ENCODE measurements around the gene CDC42EP1. TPM values are rescaled to one million over a fixed set of nuclear protein-coding genes. Genes with fewer than 3 reads are reported as not detected.

CDC42EP1 gene
- total and polyA plus RNA-seq, 2 donors (not counting 1 experiment from before 2014, with no cell fraction given): 0.22 TPM; not detected in 1

DNA sequence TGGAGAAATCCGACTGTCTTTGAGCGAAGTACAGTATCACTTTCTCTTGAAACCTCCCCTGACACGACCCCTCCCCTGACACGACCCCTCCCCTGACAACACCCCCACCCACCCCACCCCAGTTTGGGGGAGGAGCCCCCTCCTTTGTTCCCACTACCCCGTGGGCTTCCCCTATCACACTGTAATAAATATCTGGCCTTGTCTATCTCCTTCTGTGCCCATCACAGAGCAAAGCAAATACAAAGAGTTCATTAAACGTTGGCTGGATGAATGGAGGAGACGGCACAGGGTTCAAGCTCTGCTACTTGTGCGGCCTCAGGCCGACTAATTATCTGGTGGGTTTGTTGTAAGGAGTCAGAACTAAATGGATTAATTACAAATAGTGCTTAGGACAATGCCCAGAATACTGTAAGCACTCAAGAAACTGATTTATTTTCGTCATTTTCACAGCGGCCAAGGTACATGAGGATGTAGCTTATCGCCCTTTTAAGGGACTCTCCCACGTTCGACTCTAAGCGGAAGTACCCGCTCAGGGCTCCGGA lies 47.7 kb downstream of the CDC42EP1 start:
- ChIA-PET POLR2A (interaction anchor here (0.5 to 4.5 kb wide), 23 partner anchors 10 to 1249 kb away, joined by 3 to 43 read pairs (median 6); partner anchors contain the start of genes GCAT, LGALS1, MICALL1 and NOL12), CTCF (interaction anchor here (0.7 to 30.7 kb wide), 19 partner anchors 9 to 1712 kb away, joined by 3 to 620 read pairs (median 13); partner anchors contain the start of genes LGALS1, MFNG, NOL12 and PDXP)
- DNase-seq: no peak
- no peak for ATAC-seq (ENCODE audit: low read depth)
- peak overlapping the region; percentile 98 for H3K27ac Mint-ChIP-seq
- intact Hi-C loops (cut with micrococcal nuclease): loop anchor here (1.0 to 10.0 kb wide), 11 partner anchors 16 to 897 kb away; partner anchors contain the start of genes CSNK1E, DDX17, NOL12 and PDXP
- no peaks in the 10 kb centered on the region for H3K36me3 ChIP-seq (replicated peaks in 1 of 2; ENCODE audit: control extremely low read depth in 1 of 2, control insufficient read depth in 1 of 2, extremely low read depth in 1 of 2, insufficient read depth in 2 of 2, low read length in 1 of 2)
- peak overlapping the region; percentile 94 to 99 for H3K27ac ChIP-seq (ENCODE audit: low read length in 2 of 2)
- peak overlapping the region; percentile 67 for H2AFZ ChIP-seq (ENCODE audit: insufficient read depth, low read depth, low read length, poor library complexity, severe bottlenecking)
- TF ChIP-seq CTCF (IDR thresholded peaks at IDR 0.05) (no peak), EZH2 (IDR thresholded peaks at IDR 0.05; ENCODE audit: borderline replicate concordance, insufficient read depth, low read depth, low read length, poor library complexity, severe bottlenecking) (no peak)
- H3K9me3 ChIP-seq (ENCODE audit: control extremely low read depth in 1 of 3, control insufficient read depth in 2 of 3, insufficient read depth in 1 of 3, low read length in 2 of 3): no peaks in the 10 kb centered on the region
- peaks cover 38% of the 10 kb centered on the region for H3K79me2 ChIP-seq (ENCODE audit: control insufficient read depth, insufficient read depth, low read length)
- H3K4me1 ChIP-seq (ENCODE audit: control insufficient read depth in 2 of 2, insufficient read depth in 2 of 2, low read length in 2 of 2): peaks cover 26 to 36% of the 10 kb centered on the region in 2 donors
- peaks cover 33% of the 10 kb centered on the region for H3K4me1 Mint-ChIP-seq
- 1% methylated on average over 12 of the region's 17 CpGs for WGBS (ENCODE audit: insufficient coverage)
- peaks cover 9% of the 10 kb centered on the region for H4K20me1 ChIP-seq (ENCODE audit: control insufficient read depth, insufficient read depth, low read length, poor library complexity, severe bottlenecking)
- H3K27me3 Mint-ChIP-seq: peaks cover 10% of the 10 kb centered on the region
- peaks cover 0 to 2% (median 0%) of the 10 kb centered on the region in 4 experiments for H3K27me3 ChIP-seq (replicated peaks in 1 of 4; ENCODE audit: control extremely low read depth in 1 of 4, control insufficient read depth in 3 of 4, insufficient read depth in 4 of 4, low read length in 3 of 4)
- peak overlapping the region; percentile 96 for H3K9ac ChIP-seq (ENCODE audit: low read length)
- H3K4me3 Mint-ChIP-seq: peak overlapping the region; percentile 92
- H3K4me2 ChIP-seq (replicated peaks; ENCODE audit: low read depth, low read length, poor library complexity, severe bottlenecking): peak overlapping the region; percentile 92
- no peaks in the 10 kb centered on the region for H3K9me3 Mint-ChIP-seq (ENCODE audit: insufficient read depth)
- peak overlapping the region; percentile 58 to 89 (median 77) for H3K4me3 ChIP-seq (ENCODE audit: control extremely low read depth in 1 of 5, extremely low read depth in 1 of 5, insufficient read depth in 1 of 5, low read depth in 2 of 5, low read length in 4 of 5)
